ENCODE data around the gene PTPN21.

Gene PTPN21

DNA sequence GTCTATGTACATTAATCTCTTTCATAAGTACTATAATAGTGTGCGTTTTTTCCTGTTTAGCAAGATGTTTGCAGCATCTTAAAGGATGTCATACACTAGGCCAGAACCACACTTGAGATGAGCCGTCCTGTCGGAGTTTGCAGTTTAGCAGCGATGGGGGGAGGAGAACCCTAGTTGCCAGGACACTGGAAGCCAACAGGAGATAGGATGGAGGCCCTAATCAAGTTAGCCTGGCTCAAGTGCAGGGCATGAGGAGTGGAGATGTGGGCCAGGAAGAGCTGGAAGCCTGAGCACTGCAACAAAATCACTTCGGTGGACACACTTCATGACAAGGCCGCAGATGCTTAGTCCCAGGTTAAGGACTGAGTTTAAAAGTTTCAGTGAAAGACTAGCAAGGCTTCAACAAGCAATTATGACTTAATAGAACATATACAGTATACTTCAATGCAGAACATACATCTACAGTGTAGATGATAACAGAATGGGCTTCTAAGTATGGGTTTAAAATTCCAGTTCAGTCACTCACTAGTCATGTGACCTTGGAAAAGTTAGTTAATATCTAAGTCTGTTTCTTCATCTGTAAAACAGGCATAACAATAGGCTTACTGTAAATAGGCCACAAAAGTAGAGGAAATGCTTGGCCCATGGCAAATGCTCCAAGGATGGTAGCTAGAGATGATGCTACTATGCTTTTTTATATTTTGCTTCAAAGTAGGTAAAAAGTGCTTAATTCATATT is 77.1 kb downstream of the PTPN21 start (continued):
- TF ChIP-seq BACH2 (CRISPR knock-in tag; IDR thresholded peaks at IDR 0.05; ENCODE audit: borderline replicate concordance) = no peak
- TF ChIP-seq, protein P1, sequence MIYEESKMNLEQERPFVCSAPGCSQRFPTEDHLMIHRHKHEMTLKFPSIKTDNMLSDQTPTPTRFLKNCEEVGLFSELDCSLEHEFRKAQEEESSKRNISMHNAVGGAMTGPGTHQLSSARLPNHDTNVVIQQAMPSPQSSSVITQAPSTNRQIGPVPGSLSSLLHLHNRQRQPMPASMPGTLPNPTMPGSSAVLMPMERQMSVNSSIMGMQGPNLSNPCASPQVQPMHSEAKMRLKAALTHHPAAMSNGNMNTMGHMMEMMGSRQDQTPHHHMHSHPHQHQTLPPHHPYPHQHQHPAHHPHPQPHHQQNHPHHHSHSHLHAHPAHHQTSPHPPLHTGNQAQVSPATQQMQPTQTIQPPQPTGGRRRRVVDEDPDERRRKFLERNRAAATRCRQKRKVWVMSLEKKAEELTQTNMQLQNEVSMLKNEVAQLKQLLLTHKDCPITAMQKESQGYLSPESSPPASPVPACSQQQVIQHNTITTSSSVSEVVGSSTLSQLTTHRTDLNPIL (CRISPR knock-in tag; IDR thresholded peaks at IDR 0.05; ENCODE audit: low read depth) = no peak

DNA sequence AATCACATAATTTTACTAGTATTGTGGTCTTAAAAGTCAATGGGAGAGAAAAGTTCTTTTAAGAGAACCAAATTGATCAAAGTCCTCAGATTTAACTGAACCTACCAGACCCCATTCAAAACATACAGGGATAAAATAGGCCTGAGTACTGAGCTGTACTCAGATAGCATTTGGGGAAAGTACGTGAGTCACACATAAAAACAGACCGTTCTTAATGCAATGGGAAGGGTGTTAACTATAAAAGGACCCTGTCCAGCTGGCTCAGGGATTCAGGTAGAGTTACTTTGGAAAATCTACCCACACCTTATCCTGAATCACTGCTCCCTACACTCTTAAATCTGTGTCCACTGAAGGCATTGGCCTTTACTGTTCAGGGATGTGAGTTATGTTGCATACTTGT is 78.0 kb downstream of the PTPN21 start:
- TF ChIP-seq TCF4 (CRISPR knock-in tag; IDR thresholded peaks at IDR 0.05; ENCODE audit: borderline replicate concordance) (no peak), ZFP3 (CRISPR knock-in tag; IDR thresholded peaks at IDR 0.05) (no peak), ISL1 (CRISPR knock-in tag; IDR thresholded peaks at IDR 0.05) (no peak), ARNTL (CRISPR knock-in tag; IDR thresholded peaks at IDR 0.05; ENCODE audit: borderline replicate concordance, low read depth) (no peak), ZNF70 (CRISPR knock-in tag; IDR thresholded peaks at IDR 0.05) (no peak), OSR1 (CRISPR knock-in tag; IDR thresholded peaks at IDR 0.05) (no peak), ZNF8 (CRISPR knock-in tag; IDR thresholded peaks at IDR 0.05) (no peak)
- TF ChIP-seq, protein P2, sequence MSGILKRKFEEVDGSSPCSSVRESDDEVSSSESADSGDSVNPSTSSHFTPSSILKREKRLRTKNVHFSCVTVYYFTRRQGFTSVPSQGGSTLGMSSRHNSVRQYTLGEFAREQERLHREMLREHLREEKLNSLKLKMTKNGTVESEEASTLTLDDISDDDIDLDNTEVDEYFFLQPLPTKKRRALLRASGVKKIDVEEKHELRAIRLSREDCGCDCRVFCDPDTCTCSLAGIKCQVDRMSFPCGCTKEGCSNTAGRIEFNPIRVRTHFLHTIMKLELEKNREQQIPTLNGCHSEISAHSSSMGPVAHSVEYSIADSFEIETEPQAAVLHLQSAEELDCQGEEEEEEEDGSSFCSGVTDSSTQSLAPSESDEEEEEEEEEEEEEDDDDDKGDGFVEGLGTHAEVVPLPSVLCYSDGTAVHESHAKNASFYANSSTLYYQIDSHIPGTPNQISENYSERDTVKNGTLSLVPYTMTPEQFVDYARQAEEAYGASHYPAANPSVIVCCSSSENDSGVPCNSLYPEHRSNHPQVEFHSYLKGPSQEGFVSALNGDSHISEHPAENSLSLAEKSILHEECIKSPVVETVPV (CRISPR knock-in tag; IDR thresholded peaks at IDR 0.05) = no peak
- TF ChIP-seq, protein P3, sequence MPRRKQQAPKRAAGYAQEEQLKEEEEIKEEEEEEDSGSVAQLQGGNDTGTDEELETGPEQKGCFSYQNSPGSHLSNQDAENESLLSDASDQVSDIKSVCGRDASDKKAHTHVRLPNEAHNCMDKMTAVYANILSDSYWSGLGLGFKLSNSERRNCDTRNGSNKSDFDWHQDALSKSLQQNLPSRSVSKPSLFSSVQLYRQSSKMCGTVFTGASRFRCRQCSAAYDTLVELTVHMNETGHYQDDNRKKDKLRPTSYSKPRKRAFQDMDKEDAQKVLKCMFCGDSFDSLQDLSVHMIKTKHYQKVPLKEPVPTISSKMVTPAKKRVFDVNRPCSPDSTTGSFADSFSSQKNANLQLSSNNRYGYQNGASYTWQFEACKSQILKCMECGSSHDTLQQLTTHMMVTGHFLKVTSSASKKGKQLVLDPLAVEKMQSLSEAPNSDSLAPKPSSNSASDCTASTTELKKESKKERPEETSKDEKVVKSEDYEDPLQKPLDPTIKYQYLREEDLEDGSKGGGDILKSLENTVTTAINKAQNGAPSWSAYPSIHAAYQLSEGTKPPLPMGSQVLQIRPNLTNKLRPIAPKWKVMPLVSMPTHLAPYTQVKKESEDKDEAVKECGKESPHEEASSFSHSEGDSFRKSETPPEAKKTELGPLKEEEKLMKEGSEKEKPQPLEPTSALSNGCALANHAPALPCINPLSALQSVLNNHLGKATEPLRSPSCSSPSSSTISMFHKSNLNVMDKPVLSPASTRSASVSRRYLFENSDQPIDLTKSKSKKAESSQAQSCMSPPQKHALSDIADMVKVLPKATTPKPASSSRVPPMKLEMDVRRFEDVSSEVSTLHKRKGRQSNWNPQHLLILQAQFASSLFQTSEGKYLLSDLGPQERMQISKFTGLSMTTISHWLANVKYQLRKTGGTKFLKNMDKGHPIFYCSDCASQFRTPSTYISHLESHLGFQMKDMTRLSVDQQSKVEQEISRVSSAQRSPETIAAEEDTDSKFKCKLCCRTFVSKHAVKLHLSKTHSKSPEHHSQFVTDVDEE (CRISPR knock-in tag; IDR thresholded peaks at IDR 0.05) = no peak
- ATAC-seq = no peak

DNA sequence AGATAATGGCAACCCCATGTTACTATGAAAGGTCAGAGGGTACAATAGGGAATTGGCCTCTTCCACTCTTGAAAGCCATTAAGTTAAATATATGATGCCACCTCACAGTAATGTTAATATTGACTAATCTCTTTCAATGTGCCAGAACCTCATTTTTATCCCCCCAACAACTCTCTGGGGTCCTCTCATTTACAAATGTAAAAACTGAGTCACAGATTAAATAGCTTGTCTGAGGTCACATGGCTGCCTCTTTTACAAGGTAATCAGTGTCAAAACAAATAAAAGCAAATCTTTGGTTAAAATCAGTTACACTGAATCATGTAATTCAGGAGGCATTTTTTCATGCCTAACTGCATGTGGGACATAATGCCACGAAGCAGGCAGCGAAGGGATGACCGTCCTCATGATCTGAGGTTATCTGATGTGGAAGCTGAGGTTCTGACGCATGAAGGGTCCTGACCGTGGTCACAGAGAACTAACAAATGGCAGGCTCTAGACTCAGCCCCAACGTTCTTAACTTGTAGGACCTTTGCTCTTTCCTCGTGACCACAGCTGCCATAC is 78.5 kb downstream of the PTPN21 start:
- no peak for ATAC-seq
- TF ChIP-seq RARB (CRISPR knock-in tag; IDR thresholded peaks at IDR 0.05) (no peak), ZNF565 (CRISPR knock-in tag; conservative IDR thresholded peaks at IDR 0.05; ENCODE audit: low read depth) (no peak), ZC3H10 (CRISPR knock-in tag; IDR thresholded peaks at IDR 0.05) (no peak)
- TF ChIP-seq, protein P3 (CRISPR knock-in tag; IDR thresholded peaks at IDR 0.05) = no peak

DNA sequence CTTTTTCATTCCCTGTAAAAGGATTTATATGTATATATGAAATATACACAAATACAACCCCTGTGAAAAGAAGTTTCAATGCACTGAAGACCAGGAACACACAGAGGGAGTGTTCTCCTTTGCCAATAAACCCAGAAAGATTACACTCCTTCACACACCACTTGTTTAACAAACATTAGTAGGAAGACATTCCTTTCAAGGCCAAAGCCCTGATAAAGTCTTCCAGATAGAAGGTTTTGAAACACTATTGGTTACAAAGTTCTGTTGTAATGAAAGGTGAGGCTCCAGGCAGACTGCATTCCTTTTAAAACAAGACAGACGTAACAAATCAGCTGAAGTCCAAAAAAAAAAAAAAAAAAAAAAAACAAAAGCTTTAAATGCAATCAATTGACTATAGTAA is 81.0 kb downstream of the PTPN21 start:
- no peak for ATAC-seq
- no peak for TF ChIP-seq TCF4 (CRISPR knock-in tag; IDR thresholded peaks at IDR 0.05; ENCODE audit: borderline replicate concordance)
- no peak for TF ChIP-seq ARNTL (CRISPR knock-in tag; IDR thresholded peaks at IDR 0.05; ENCODE audit: borderline replicate concordance, low read depth)
- TF ChIP-seq ZC3H10 (CRISPR knock-in tag; IDR thresholded peaks at IDR 0.05) = no peak
- no peak for TF ChIP-seq OSR1 (CRISPR knock-in tag; IDR thresholded peaks at IDR 0.05)
- no peak for TF ChIP-seq ZNF70 (CRISPR knock-in tag; IDR thresholded peaks at IDR 0.05)
- TF ChIP-seq SNAI2 (CRISPR knock-in tag; IDR thresholded peaks at IDR 0.05) = no peak
- TF ChIP-seq ZNF8 (CRISPR knock-in tag; IDR thresholded peaks at IDR 0.05) = no peak
- TF ChIP-seq GLIS3 (CRISPR knock-in tag; IDR thresholded peaks at IDR 0.05) = no peak
- no peak for TF ChIP-seq ZFP3 (CRISPR knock-in tag; IDR thresholded peaks at IDR 0.05)
- no peak for TF ChIP-seq TOX (CRISPR knock-in tag; IDR thresholded peaks at IDR 0.05; ENCODE audit: borderline replicate concordance)
- TF ChIP-seq, protein P1 (CRISPR knock-in tag; IDR thresholded peaks at IDR 0.05; ENCODE audit: low read depth) = no peak

Data from SK-N-SH treated with all-trans-retinoic acid at 6 μM for 48 hours (cell line).